ENCODE data around the gene CTSF.

GRCh38 chr11:66539170-66539869 lies 29.1 kb downstream of the CTSF start:
- no peak for TF ChIP-seq EZH2 (IDR thresholded peaks at IDR 0.05; ENCODE audit: borderline replicate concordance, insufficient read depth, low read depth, low read length, poor library complexity, severe bottlenecking)
- TF ChIP-seq, protein P1, sequence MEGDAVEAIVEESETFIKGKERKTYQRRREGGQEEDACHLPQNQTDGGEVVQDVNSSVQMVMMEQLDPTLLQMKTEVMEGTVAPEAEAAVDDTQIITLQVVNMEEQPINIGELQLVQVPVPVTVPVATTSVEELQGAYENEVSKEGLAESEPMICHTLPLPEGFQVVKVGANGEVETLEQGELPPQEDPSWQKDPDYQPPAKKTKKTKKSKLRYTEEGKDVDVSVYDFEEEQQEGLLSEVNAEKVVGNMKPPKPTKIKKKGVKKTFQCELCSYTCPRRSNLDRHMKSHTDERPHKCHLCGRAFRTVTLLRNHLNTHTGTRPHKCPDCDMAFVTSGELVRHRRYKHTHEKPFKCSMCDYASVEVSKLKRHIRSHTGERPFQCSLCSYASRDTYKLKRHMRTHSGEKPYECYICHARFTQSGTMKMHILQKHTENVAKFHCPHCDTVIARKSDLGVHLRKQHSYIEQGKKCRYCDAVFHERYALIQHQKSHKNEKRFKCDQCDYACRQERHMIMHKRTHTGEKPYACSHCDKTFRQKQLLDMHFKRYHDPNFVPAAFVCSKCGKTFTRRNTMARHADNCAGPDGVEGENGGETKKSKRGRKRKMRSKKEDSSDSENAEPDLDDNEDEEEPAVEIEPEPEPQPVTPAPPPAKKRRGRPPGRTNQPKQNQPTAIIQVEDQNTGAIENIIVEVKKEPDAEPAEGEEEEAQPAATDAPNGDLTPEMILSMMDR (IDR thresholded peaks at IDR 0.05), result no peak
